ENCODE results near the gene ERICH4. TPM values are rescaled to one million over a fixed set of nuclear protein-coding genes. Genes with fewer than 3 reads are reported as not detected.
A peak's percentile ranks its signal among the peaks of the same experiment; 100 is the strongest.

ERICH4 gene
- total and polyA plus RNA-seq, 2 donors (not counting 1 experiment from before 2014, with no cell fraction given): not detected

- ChIA-PET CTCF (no interaction called here), POLR2A (interaction anchor here (0.6 to 0.8 kb wide), 2 partner anchors 18 to 34 kb away, joined by 3 read pairs; partner anchors contain the start of gene B9D2)
- peak; percentile 98 for ATAC-seq (ENCODE audit: low read depth)
- Histone ChIP-seq H3K36me3 (replicated peaks in 1 of 2; ENCODE audit: control extremely low read depth in 1 of 2, control insufficient read depth in 1 of 2, extremely low read depth in 1 of 2, insufficient read depth in 2 of 2, low read length in 1 of 2) (peaks cover 0 to 16% of the 10 kb centered on the region in 2 experiments), H2AFZ (ENCODE audit: insufficient read depth, low read depth, low read length, poor library complexity, severe bottlenecking) (peak within 1 kb of the TSS; percentile 88), H3K4me1 (ENCODE audit: control insufficient read depth in 2 of 2, insufficient read depth in 2 of 2, low read length in 2 of 2) (peaks cover 27 to 28% of the 10 kb centered on the region in 2 donors), H3K9me3 (ENCODE audit: control extremely low read depth in 1 of 3, control insufficient read depth in 2 of 3, insufficient read depth in 1 of 3, low read length in 2 of 3) (no peaks in the 10 kb centered on the region), H3K4me2 (replicated peaks; ENCODE audit: low read depth, low read length, poor library complexity, severe bottlenecking) (peak within 1 kb of the TSS; percentile 88), H4K20me1 (ENCODE audit: control insufficient read depth, insufficient read depth, low read length, poor library complexity, severe bottlenecking) (peaks cover 10% of the 10 kb centered on the region), H3K79me2 (ENCODE audit: control insufficient read depth, insufficient read depth, low read length) (peaks cover 73% of the 10 kb centered on the region), H3K9ac (ENCODE audit: low read length) (peak within 1 kb of the TSS; percentile 86), H3K27ac (ENCODE audit: low read length in 2 of 2) (peak within 1 kb of the TSS; percentile 94 to 96), H3K27me3 (replicated peaks in 1 of 4; ENCODE audit: control extremely low read depth in 1 of 4, control insufficient read depth in 3 of 4, insufficient read depth in 4 of 4, low read length in 3 of 4) (no peaks in the 10 kb centered on the region), H3K4me3 (ENCODE audit: control extremely low read depth in 1 of 5, extremely low read depth in 1 of 5, insufficient read depth in 1 of 5, low read depth in 2 of 5, low read length in 4 of 5) (peak within 1 kb of the TSS; percentile 84 to 100 (median 90))
- peak within 1 kb of the TSS; percentile 96 for H3K4me3 Mint-ChIP-seq
- no peaks in the 10 kb centered on the region for H3K27me3 Mint-ChIP-seq
- intact Hi-C loops (cut with micrococcal nuclease): loop anchor here (1.0 to 5.0 kb wide), 6 partner anchors 33 to 680 kb away; partner anchors contain the start of genes B9D2, CCDC97, COQ8B and DMAC2
- under 1% methylated on average over 49 of the region's 50 CpGs for WGBS (ENCODE audit: insufficient coverage)
- H3K27ac Mint-ChIP-seq: peak within 1 kb of the TSS; percentile 99
- peaks cover 45% of the 10 kb centered on the region for H3K4me1 Mint-ChIP-seq
- DNase-seq: peak; percentile 100
- TF ChIP-seq, protein P1, sequence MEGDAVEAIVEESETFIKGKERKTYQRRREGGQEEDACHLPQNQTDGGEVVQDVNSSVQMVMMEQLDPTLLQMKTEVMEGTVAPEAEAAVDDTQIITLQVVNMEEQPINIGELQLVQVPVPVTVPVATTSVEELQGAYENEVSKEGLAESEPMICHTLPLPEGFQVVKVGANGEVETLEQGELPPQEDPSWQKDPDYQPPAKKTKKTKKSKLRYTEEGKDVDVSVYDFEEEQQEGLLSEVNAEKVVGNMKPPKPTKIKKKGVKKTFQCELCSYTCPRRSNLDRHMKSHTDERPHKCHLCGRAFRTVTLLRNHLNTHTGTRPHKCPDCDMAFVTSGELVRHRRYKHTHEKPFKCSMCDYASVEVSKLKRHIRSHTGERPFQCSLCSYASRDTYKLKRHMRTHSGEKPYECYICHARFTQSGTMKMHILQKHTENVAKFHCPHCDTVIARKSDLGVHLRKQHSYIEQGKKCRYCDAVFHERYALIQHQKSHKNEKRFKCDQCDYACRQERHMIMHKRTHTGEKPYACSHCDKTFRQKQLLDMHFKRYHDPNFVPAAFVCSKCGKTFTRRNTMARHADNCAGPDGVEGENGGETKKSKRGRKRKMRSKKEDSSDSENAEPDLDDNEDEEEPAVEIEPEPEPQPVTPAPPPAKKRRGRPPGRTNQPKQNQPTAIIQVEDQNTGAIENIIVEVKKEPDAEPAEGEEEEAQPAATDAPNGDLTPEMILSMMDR (IDR thresholded peaks at IDR 0.05): no peak
- no peak for TF ChIP-seq EZH2 (IDR thresholded peaks at IDR 0.05; ENCODE audit: borderline replicate concordance, insufficient read depth, low read depth, low read length, poor library complexity, severe bottlenecking)
- no peaks in the 10 kb centered on the region for H3K9me3 Mint-ChIP-seq (ENCODE audit: insufficient read depth)
Measured at GRCh38 chr19:41397086-41398049, 45.6 kb upstream of the ERICH4 start, which contains the start of the genes BCKDHA and EXOSC5. TSS of gene BCKDHA (plus strand) at chr19:41397818. CDS start at chr19:41397828, 10 bp downstream. TSS of gene EXOSC5 (minus strand) at chr19:41397359. CDS start at chr19:41397328, 31 bp downstream.

Measured in B cell (primary cell).